ENCODE results near the gene SLC2A6. TPM values are rescaled to one million over a fixed set of nuclear protein-coding genes. Genes with fewer than 3 reads are reported as not detected.

SLC2A6 gene
- total and polyA plus RNA-seq, 10 of the 15 experiments (the other 5 are each of a cell fraction or from before 2014, with no cell fraction given), result 1.1 to 37.9 (median 18.3) TPM

GRCh38 chr9:133515615-133516255 is 36.8 kb upstream of the SLC2A6 start (continued):
- TF ChIP-seq STAT3 (IDR thresholded peaks at IDR 0.05; ENCODE audit: low read depth, low read length), result no peak
- TF ChIP-seq MLLT1 (IDR thresholded peaks at IDR 0.05), result no peak

- Histone ChIP-seq H4K20me1 (ENCODE audit: control insufficient read depth, insufficient read depth) (no peaks in the 10 kb centered on the region), H3K79me2 (ENCODE audit: control insufficient read depth, insufficient read depth, low read length) (no peaks in the 10 kb centered on the region), H3K9ac (ENCODE audit: control insufficient read depth, insufficient read depth, low read length) (no peak overlapping the region), H2AFZ (ENCODE audit: control insufficient read depth, low read depth, low read length) (no peak overlapping the region), H3K27ac (ENCODE audit: control insufficient read depth, insufficient read depth) (no peak overlapping the region), H3K27me3 (replicated peaks in 1 of 2; ENCODE audit: control insufficient read depth in 2 of 2, insufficient read depth in 2 of 2, low read length in 1 of 2) (peaks cover 0 to 2% of the 10 kb centered on the region in 2 experiments; a peak in 2 of 4 replicates), H3K4me3 (no peak overlapping the region), H3K4me1 (ENCODE audit: control insufficient read depth, insufficient read depth, low read length) (no peaks in the 10 kb centered on the region), H3K9me3 (replicated peaks; ENCODE audit: control insufficient read depth, insufficient read depth, low read length) (no peaks in the 10 kb centered on the region), H3K36me3 (ENCODE audit: control insufficient read depth in 2 of 2, insufficient read depth in 2 of 2, low read length in 1 of 2) (no peaks in the 10 kb centered on the region), H3K4me2 (ENCODE audit: control insufficient read depth, insufficient read depth) (no peak overlapping the region)
- ChIA-PET RAD21 (ENCODE audit: unreplicated experiment) (no interaction called here), POLR2A (no interaction called here), CTCF (no interaction called here), SMC1A (ENCODE audit: uncharacterized antibody, unreplicated experiment) (no interaction called here)
- intact Hi-C loops (cut with micrococcal nuclease; ENCODE audit: unreplicated experiment), result no loop called here
- in situ Hi-C loops (cut with MboI), result no loop called here
- FAIRE-seq (no peak), ATAC-seq (no peak), DNase-seq (ENCODE audit: low read depth, low spot score) (no peak)
- no TSS peak for BruUV-seq (replicated peaks)
- TF ChIP-seq NR2C2 (IDR thresholded peaks at IDR 0.05; ENCODE audit: borderline replicate concordance, control insufficient read depth, insufficient read length, low read depth), result no peak
- TF ChIP-seq YBX1 (IDR thresholded peaks at IDR 0.05), result no peak
- TF ChIP-seq ATF3 (IDR thresholded peaks at IDR 0.05; ENCODE audit: borderline replicate concordance, extremely low read depth, low read depth, low read length), result no peak
- no peak for TF ChIP-seq IRF5 (IDR thresholded peaks at IDR 0.05; ENCODE audit: borderline replicate concordance)
- WGBS (ENCODE audit: insufficient coverage, insufficient replicate concordance, low lambda C conversion rate, missing lambda C conversion rate), result 38% methylated on average over 10 of the region's 10 CpGs
Observed at GRCh38 chr9:133515240-133515610, 36.3 kb upstream of the SLC2A6 start.
